Loucy (cell line): ENCODE measurements around the gene MLYCD.

Source experiments
- EZH2phosphoT487 ChIP-seq: fragments of 200-600 bp; IDR thresholded peaks from 2 replicates; pipeline ENCODE4 v1.6.1; 2018; ENCODE audit warnings: antibody characterized with exemption, mild to moderate bottlenecking, moderate library complexity, borderline replicate concordance
- TF ChIP-seq, protein P1 (sequence below): fragments of 200-600 bp; sonication (generic); conservative IDR thresholded peaks from 2 replicates; pipeline ENCODE4 v1.5.1; 2014; ENCODE audit warnings: mild to moderate bottlenecking, antibody characterized with exemption, low read length

DNA sequence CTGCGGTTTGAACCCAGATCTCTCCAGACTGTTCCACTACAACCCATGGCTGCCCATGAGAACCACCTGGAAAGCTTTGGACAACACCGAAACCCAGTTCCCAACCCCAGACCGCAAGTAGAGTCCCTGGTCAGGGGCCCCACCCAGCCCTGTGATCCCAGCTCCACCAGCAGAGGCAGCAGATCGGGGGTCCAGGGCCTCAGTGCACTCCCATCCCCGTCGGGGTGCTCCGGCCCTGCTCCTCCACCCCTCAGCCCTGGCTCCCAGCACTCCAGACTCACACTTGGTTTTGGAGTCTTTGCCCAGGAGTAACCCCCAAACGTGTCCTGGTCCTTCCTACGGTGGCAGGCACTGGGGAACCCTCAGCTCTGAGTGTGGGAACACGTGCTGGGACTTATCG, 33.4 kb downstream of the MLYCD start:
- TF ChIP-seq, protein P1, sequence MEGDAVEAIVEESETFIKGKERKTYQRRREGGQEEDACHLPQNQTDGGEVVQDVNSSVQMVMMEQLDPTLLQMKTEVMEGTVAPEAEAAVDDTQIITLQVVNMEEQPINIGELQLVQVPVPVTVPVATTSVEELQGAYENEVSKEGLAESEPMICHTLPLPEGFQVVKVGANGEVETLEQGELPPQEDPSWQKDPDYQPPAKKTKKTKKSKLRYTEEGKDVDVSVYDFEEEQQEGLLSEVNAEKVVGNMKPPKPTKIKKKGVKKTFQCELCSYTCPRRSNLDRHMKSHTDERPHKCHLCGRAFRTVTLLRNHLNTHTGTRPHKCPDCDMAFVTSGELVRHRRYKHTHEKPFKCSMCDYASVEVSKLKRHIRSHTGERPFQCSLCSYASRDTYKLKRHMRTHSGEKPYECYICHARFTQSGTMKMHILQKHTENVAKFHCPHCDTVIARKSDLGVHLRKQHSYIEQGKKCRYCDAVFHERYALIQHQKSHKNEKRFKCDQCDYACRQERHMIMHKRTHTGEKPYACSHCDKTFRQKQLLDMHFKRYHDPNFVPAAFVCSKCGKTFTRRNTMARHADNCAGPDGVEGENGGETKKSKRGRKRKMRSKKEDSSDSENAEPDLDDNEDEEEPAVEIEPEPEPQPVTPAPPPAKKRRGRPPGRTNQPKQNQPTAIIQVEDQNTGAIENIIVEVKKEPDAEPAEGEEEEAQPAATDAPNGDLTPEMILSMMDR: no peak
- no peak for TF ChIP-seq EZH2phosphoT487
